GM18507 (cell line): Measurements from ENCODE around the gene ADK.
"Not testable (repeated sequence)": the region's sequence is repeated elsewhere in the genome, so short reads cannot be mapped to it uniquely, and the experiment has no call there.

Experiments used
- DNase-seq: peaks from one replicate; pipeline ENCODE4 v3.0.0; 2011; ENCODE audit warnings: low read depth; ENCODE audit not compliant: insufficient read length; ENCODE audit errors: extremely low spot score
- FAIRE-seq: peaks from 2 replicates; lab custom pipeline; 2011; peaks lifted over from hg19 to GRCh38; lab: Jason Lieb, UNC

Gene ADK

GRCh38 chr10:74557098-74557497 is 406.1 kb downstream of the ADK start:
- DNase-seq = no peak
- no peak for FAIRE-seq

- DNase-seq (no peak), FAIRE-seq (no peak)
Measured at GRCh38 chr10:74558403-74558802, 407.4 kb downstream of the ADK start.

- FAIRE-seq = no peak
- no peak for DNase-seq
Measured at GRCh38 chr10:74558897-74559296, 407.9 kb downstream of the ADK start.

- not testable (repeated sequence) for FAIRE-seq
Measured at GRCh38 chr10:74568896-74569295, 417.9 kb downstream of the ADK start.

GRCh38 chr10:74573497-74573896 is 422.5 kb downstream of the ADK start:
- not testable (repeated sequence) for FAIRE-seq

More at GRCh38 chr10:74568896-74569295, 417.9 kb downstream of the ADK start:
- DNase-seq = not testable (repeated sequence)

GRCh38 chr10:74575191-74575720 is 424.2 kb downstream of the ADK start:
- DNase-seq (no peak), FAIRE-seq (no peak)

More at GRCh38 chr10:74573497-74573896, 422.5 kb downstream of the ADK start:
- DNase-seq = not testable (repeated sequence)

GRCh38 chr10:74575912-74576311 is 424.9 kb downstream of the ADK start:
- no peak for DNase-seq
- no peak for FAIRE-seq

- no peak for FAIRE-seq
- DNase-seq = no peak
Measured at GRCh38 chr10:74576586-74576985, 425.6 kb downstream of the ADK start.

- not testable (repeated sequence) for FAIRE-seq, DNase-seq
Measured at GRCh38 chr10:74580438-74580837, 429.4 kb downstream of the ADK start.

GRCh38 chr10:74582566-74582965 is 431.5 kb downstream of the ADK start:
- DNase-seq (no peak), FAIRE-seq (no peak)

GRCh38 chr10:74585231-74586087 is 434.4 kb downstream of the ADK start:
- FAIRE-seq = peak; percentile 98
- DNase-seq = no peak

- DNase-seq (no peak), FAIRE-seq (no peak)
Measured at GRCh38 chr10:74586088-74586585, 435.1 kb downstream of the ADK start.

- FAIRE-seq = no peak
- DNase-seq = no peak
Measured at GRCh38 chr10:74587109-74587854, 436.3 kb downstream of the ADK start.

- DNase-seq (no peak), FAIRE-seq (peak; percentile 54)
Measured at GRCh38 chr10:74589226-74589673, 438.2 kb downstream of the ADK start.

GRCh38 chr10:74589851-74590250 is 438.8 kb downstream of the ADK start:
- FAIRE-seq = no peak
- no peak for DNase-seq

GRCh38 chr10:74593470-74593869 is 442.4 kb downstream of the ADK start:
- FAIRE-seq (no peak), DNase-seq (no peak)

- no peak for FAIRE-seq
- DNase-seq = no peak
Measured at GRCh38 chr10:74596713-74597112, 445.7 kb downstream of the ADK start.

GRCh38 chr10:74598891-74599566 is 448.0 kb downstream of the ADK start:
- FAIRE-seq (peak; percentile 91), DNase-seq (no peak)

- FAIRE-seq = no peak
Measured at GRCh38 chr10:74599672-74600071, 448.7 kb downstream of the ADK start.

More at GRCh38 chr10:74599672-74600071, 448.7 kb downstream of the ADK start:
- DNase-seq = no peak
